T-helper 9 cell (primary cell): ENCODE measurements around the gene PAIP2.
"Not testable (repeated sequence)": the region's sequence is repeated elsewhere in the genome, so short reads cannot be mapped to it uniquely, and the experiment has no call there.

Experiments
- DNase-seq: peaks from one replicate; pipeline ENCODE4 v3.0.0-alpha.2; 2020

Gene PAIP2

GRCh38 chr5:139335811-139336210, 5.8 kb upstream of the PAIP2 start:
- DNase-seq, result no peak

- DNase-seq, result no peak
Measured at GRCh38 chr5:139340051-139340450, 1.6 kb upstream of the PAIP2 start.

- DNase-seq, result no peak
Measured at GRCh38 chr5:139341187-139341688, 416 bp upstream of the PAIP2 start.

- no peak for DNase-seq
Measured at GRCh38 chr5:139342423-139342723, 719 bp downstream of the PAIP2 start.

- no peak for DNase-seq
Measured at GRCh38 chr5:139343476-139343875, 1.8 kb downstream of the PAIP2 start.

GRCh38 chr5:139344177-139344576, 2.5 kb downstream of the PAIP2 start:
- DNase-seq, result no peak

- DNase-seq, result not testable (repeated sequence)
Measured at GRCh38 chr5:139345442-139345841, 3.8 kb downstream of the PAIP2 start.

- DNase-seq, result not testable (repeated sequence)
Measured at GRCh38 chr5:139347863-139348262, 6.2 kb downstream of the PAIP2 start.

- DNase-seq, result no peak
Measured at GRCh38 chr5:139354186-139354585, 12.5 kb downstream of the PAIP2 start.

- not testable (repeated sequence) for DNase-seq
Measured at GRCh38 chr5:139355900-139356299, 14.2 kb downstream of the PAIP2 start.

- no peak for DNase-seq
Measured at GRCh38 chr5:139358064-139358463, 16.4 kb downstream of the PAIP2 start.

- DNase-seq, result no peak
Measured at GRCh38 chr5:139360384-139360783, 18.7 kb downstream of the PAIP2 start.

- no peak for DNase-seq
Measured at GRCh38 chr5:139361835-139362429, 20.3 kb downstream of the PAIP2 start.

- DNase-seq, result no peak
Measured at GRCh38 chr5:139363937-139364336, 22.3 kb downstream of the PAIP2 start.

GRCh38 chr5:139364466-139364865, 22.8 kb downstream of the PAIP2 start:
- no peak for DNase-seq

- DNase-seq, result no peak
Measured at GRCh38 chr5:139368613-139369012, 27.0 kb downstream of the PAIP2 start.

- no peak for DNase-seq
Measured at GRCh38 chr5:139369181-139369580, 27.5 kb downstream of the PAIP2 start.

GRCh38 chr5:139371482-139372435, 30.1 kb downstream of the PAIP2 start:
- DNase-seq, result no peak

- no peak for DNase-seq
Measured at GRCh38 chr5:139374909-139375308, 33.3 kb downstream of the PAIP2 start.

GRCh38 chr5:139376364-139376763, 34.7 kb downstream of the PAIP2 start:
- DNase-seq, result no peak

- no peak for DNase-seq
Measured at GRCh38 chr5:139377226-139377625, 35.6 kb downstream of the PAIP2 start.

- DNase-seq, result no peak
Measured at GRCh38 chr5:139378101-139378825, 36.6 kb downstream of the PAIP2 start.

GRCh38 chr5:139378941-139379361, 37.3 kb downstream of the PAIP2 start:
- no peak for DNase-seq
